HG02798 (cell line): ENCODE results near the gene AAGAB.
"Not testable (repeated sequence)": the region's sequence is repeated elsewhere in the genome, so short reads cannot be mapped to it uniquely, and the experiment has no call there.

Experiments
- ATAC-seq: cut with Tn5 transposase; IDR thresholded peaks from one replicate; pipeline ENCODE4 v1.9.1; 2021; ENCODE audit warnings: mild to moderate bottlenecking; ENCODE audit not compliant: unreplicated experiment, poor library complexity

AAGAB gene

DNA sequence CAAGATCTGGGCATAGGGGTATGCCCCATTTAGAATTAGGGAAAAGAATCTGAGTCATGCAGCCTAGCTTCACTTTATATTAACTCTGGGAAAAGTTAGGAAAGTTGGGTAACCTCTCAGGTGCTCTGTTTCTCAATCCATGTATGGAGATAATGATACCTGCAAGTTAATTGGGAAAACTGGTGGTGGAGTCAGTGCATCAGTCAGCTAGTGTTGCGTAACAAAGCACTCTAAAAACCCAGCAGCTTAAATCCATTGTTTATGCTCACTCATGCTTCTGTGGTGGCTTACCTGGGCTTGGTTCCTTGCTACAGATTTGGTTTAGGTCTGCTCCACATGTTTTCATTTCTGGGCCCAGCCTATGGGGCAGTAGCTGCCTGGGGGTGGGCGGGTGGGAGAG, 98.0 kb downstream of the AAGAB start:
- ATAC-seq: no peak

DNA sequence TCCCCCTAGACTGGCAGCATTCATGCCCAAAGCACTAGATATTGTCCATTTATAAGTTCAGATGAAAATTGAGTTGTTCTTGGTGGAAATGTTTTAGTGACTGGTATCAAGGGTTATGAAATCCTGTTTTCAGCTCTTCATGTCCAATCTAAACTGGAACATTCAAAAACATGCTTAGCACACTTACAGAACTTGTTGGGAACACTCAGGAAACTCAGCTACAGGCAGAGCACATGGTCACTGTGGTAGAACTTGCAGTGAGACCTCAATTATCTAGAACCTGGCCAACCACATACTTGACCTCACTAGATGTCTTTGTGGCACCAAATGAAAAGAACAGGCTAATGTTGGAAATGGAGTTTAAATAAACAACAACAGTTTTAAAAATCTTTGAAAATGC, 100.2 kb downstream of the AAGAB start:
- ATAC-seq: no peak

DNA sequence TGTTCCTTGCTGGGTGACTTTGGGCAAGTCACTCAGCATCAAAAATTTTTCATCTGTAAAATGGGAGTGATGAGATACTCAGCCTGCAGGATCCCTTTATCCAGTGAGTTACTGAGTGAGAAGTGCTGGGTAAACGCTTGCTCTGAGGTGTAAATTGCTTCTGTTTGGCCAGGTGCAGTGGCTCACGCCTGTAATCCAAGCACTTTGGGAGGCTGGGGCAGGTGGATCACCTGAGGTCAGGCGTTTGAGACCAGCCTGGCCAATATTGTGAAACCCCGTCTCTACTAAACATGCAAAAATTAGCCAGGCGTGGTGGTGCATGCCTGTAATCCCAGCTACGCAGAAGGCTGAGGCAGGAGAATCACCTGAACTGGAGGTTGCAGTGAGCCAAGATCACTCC, 101.4 kb downstream of the AAGAB start:
- not testable (repeated sequence) for ATAC-seq

DNA sequence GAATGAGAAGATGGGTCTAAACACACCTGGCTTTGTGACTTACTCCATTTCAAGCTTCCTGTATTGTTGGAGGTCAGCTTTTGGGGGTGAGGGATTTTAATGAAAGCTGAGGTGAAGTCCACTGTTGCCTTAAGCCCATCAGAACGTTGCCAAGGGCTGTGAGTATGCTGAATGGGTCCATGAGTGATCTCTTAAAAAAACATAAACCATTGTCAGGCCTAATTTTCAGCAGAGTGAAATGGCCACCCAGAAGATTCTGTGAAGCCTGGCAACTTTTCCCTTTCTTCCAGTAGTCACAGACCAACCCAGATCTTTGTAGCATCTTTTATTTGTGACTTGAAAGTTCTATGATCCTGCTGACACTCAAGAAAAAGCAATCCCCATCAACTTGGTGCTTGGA, 102.0 kb downstream of the AAGAB start:
- no peak for ATAC-seq
